DND-41 (cell line): ENCODE results near the gene GRIK3.

Experiments
- ATAC-seq: fragments of 200-7000 bp; cut with Tn5 transposase; 3 replicates; pipeline ENCODE4 v1.9.1; 2021; ENCODE audit warnings: low read depth; ENCODE audit not compliant: insufficient read depth
- DNase-seq: peaks from one replicate; pipeline ENCODE4 v3.0.0-alpha.2; 2020
- H2AFZ ChIP-seq: 2 replicates; pipeline ENCODE4 v1.6.0; 2012; ENCODE audit warnings: low read depth, low read length
- H3K27ac ChIP-seq: 2 replicates; pipeline ENCODE4 v1.5.1; 2012; ENCODE audit warnings: low read length, inconsistent platforms
- H3K27me3 ChIP-seq: fragments of 200-600 bp; sonication (generic); 2 replicates; pipeline ENCODE4 v1.6.0; 2012; ENCODE audit warnings: low read length, mild to moderate bottlenecking, inconsistent platforms; ENCODE audit not compliant: insufficient read depth, poor library complexity
- H3K36me3 ChIP-seq: 2 replicates; pipeline ENCODE4 v1.5.1; 2012; ENCODE audit warnings: low read length, inconsistent platforms; ENCODE audit not compliant: insufficient read depth
- H3K4me1 ChIP-seq: 2 replicates; pipeline ENCODE4 v1.5.1; 2012; ENCODE audit warnings: mild to moderate bottlenecking, low read length; ENCODE audit not compliant: insufficient read depth
- H3K4me2 ChIP-seq: 2 replicates; pipeline ENCODE4 v1.6.0; 2012; ENCODE audit warnings: mild to moderate bottlenecking, moderate library complexity, low read length, inconsistent platforms; ENCODE audit not compliant: insufficient read depth
- H3K4me3 ChIP-seq, 2 experiments: fragments of 200-600 bp in 1 of 2; shearing (Covaris generic) in 1 of 2; 2 replicates each; pipeline ENCODE4 v1.5.1; 2012 to 2016; ENCODE audit warnings: inconsistent platforms in 2 of 2, low read length in 2 of 2, mild to moderate bottlenecking in 2 of 2, low read depth in 1 of 2, moderate library complexity in 1 of 2
- H3K79me2 ChIP-seq: 2 replicates; pipeline ENCODE4 v1.6.0; 2012; ENCODE audit warnings: low read length, inconsistent platforms; ENCODE audit not compliant: insufficient read depth
- H3K9ac ChIP-seq: 2 replicates; pipeline ENCODE4 v1.6.0; 2012; ENCODE audit warnings: low read depth, mild to moderate bottlenecking, inconsistent platforms, low read length, moderate library complexity
- H3K9me3 ChIP-seq: 2 replicates; pipeline ENCODE4 v1.5.1; 2012; ENCODE audit warnings: low read length, moderate library complexity, mild to moderate bottlenecking, inconsistent platforms; ENCODE audit not compliant: insufficient read depth, severe bottlenecking
- H4K20me1 ChIP-seq: 2 replicates; pipeline ENCODE4 v1.6.0; 2012; ENCODE audit warnings: low read length; ENCODE audit not compliant: insufficient read depth
- EZH2 ChIP-seq: IDR thresholded peaks from 3 replicates; pipeline ENCODE4 v1.6.1; 2012; ENCODE audit warnings: borderline replicate concordance, low read depth, mild to moderate bottlenecking, moderate library complexity, low read length, inconsistent platforms; ENCODE audit not compliant: severe bottlenecking
- TF ChIP-seq, protein P1 (sequence below): IDR thresholded peaks from 2 replicates; pipeline ENCODE4 v1.5.1; 2012; ENCODE audit warnings: borderline replicate concordance, low read length, moderate library complexity, mild to moderate bottlenecking; ENCODE audit not compliant: poor library complexity, severe bottlenecking; ENCODE audit errors: extremely low read depth

Gene GRIK3

DNA sequence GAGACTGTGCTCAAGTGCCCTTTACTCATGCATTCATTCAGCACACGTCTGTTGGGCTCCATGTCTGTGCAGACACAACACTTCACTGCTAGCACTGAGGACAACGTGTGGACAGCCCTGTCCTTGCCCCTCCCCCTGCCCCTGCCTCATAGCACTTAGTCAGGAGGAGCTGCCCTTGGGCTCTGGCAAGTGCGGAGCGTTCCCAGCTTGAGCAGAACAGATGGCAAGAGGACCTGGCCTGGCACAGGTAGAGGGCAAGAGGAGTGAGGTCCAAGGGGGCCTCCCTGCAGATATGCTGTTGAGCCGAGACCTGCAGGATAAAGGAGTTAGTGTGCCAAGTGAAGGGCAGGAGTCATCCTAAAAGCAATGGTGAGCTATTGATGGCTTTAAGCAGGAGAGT lies 81.3 kb downstream of the GRIK3 start:
- no peak overlapping the region for H3K4me2 ChIP-seq
- H3K9ac ChIP-seq: no peak overlapping the region
- TF ChIP-seq EZH2: no peak
- TF ChIP-seq, protein P1, sequence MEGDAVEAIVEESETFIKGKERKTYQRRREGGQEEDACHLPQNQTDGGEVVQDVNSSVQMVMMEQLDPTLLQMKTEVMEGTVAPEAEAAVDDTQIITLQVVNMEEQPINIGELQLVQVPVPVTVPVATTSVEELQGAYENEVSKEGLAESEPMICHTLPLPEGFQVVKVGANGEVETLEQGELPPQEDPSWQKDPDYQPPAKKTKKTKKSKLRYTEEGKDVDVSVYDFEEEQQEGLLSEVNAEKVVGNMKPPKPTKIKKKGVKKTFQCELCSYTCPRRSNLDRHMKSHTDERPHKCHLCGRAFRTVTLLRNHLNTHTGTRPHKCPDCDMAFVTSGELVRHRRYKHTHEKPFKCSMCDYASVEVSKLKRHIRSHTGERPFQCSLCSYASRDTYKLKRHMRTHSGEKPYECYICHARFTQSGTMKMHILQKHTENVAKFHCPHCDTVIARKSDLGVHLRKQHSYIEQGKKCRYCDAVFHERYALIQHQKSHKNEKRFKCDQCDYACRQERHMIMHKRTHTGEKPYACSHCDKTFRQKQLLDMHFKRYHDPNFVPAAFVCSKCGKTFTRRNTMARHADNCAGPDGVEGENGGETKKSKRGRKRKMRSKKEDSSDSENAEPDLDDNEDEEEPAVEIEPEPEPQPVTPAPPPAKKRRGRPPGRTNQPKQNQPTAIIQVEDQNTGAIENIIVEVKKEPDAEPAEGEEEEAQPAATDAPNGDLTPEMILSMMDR: no peak
- H3K36me3 ChIP-seq: no peaks in the 10 kb centered on the region
- DNase-seq: no peak
- H3K9me3 ChIP-seq: no peaks in the 10 kb centered on the region
- no peak overlapping the region for H3K27ac ChIP-seq
- no peak overlapping the region for H2AFZ ChIP-seq
- no peak overlapping the region for H3K4me3 ChIP-seq
- peaks cover 7% of the 10 kb centered on the region for H4K20me1 ChIP-seq
- no peak for ATAC-seq
- no peaks in the 10 kb centered on the region for H3K4me1 ChIP-seq
- H3K79me2 ChIP-seq: no peaks in the 10 kb centered on the region
- H3K27me3 ChIP-seq: peaks cover 6% of the 10 kb centered on the region

DNA sequence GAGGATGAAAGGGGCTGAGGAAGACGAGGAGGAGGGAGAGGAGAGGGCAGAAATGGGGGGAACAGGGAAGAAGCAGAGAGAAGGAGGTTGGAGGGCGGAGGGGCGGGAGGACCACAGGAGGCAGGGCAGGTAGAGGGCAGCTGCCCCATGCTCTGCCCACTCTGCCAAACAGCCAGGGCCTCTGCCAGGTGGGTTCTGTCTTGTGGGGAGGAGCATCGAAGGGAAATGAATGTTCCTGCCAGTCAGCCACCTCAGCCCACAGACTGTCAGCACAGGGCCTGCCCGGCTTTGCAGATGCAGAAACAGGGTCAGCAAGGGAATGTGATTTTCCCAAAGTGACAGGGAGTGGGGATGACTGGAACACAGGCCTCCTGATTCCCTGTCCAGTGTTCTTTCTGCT lies 82.6 kb downstream of the GRIK3 start:
- DNase-seq: no peak
- no peaks in the 10 kb centered on the region for H3K79me2 ChIP-seq
- H3K4me3 ChIP-seq: no peak overlapping the region
- H3K9me3 ChIP-seq: no peaks in the 10 kb centered on the region
- no peak for ATAC-seq
- no peaks in the 10 kb centered on the region for H3K36me3 ChIP-seq
- peaks cover 6% of the 10 kb centered on the region for H3K27me3 ChIP-seq
- no peak overlapping the region for H3K27ac ChIP-seq
- H3K9ac ChIP-seq: no peak overlapping the region
- H4K20me1 ChIP-seq: peaks cover 7% of the 10 kb centered on the region; the same call in 1 of the 2 replicates
- H3K4me1 ChIP-seq: no peaks in the 10 kb centered on the region
- TF ChIP-seq, protein P1: no peak
- no peak for TF ChIP-seq EZH2
- H2AFZ ChIP-seq: no peak overlapping the region
- no peak overlapping the region for H3K4me2 ChIP-seq

DNA sequence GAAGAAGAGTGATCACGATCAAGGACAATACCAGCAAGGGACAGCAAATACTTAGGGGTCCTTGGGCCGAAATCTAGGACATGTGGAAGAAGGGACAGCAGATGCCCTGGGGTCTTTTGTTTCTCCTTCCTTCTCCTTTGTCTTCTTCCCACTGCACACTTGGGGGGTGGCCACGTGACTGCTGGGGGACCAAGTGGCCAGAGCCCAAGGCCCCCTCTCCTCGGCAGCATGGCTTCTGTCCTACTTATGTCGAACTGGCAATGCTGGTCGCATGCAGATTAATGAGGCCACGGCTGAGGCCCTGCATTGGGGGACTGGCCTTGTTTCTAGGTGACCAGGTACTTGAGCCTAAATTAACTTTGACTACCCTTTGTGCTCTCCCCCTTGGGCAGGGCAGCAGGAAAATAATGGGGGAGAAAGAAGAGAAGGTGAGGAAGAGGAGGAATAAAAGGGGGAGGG lies 83.0 kb downstream of the GRIK3 start:
- no peak overlapping the region; the same call in 1 of the 2 replicates for H3K27ac ChIP-seq
- H4K20me1 ChIP-seq: peaks cover 7% of the 10 kb centered on the region; the same call in 1 of the 2 replicates
- H3K27me3 ChIP-seq: peaks cover 6% of the 10 kb centered on the region
- no peaks in the 10 kb centered on the region for H3K9me3 ChIP-seq
- H3K4me1 ChIP-seq: no peaks in the 10 kb centered on the region
- no peak overlapping the region for H3K9ac ChIP-seq
- TF ChIP-seq, protein P1: no peak
- no peak for TF ChIP-seq EZH2
- no peak overlapping the region for H3K4me3 ChIP-seq
- H2AFZ ChIP-seq: no peak overlapping the region
- DNase-seq (no peak), ATAC-seq (no peak)
- H3K36me3 ChIP-seq: no peaks in the 10 kb centered on the region
- no peaks in the 10 kb centered on the region for H3K79me2 ChIP-seq
- H3K4me2 ChIP-seq: no peak overlapping the region
